ENCODE data around the gene TSHZ2.
"Not testable (repeated sequence)": the region's sequence is repeated elsewhere in the genome, so short reads cannot be mapped to it uniquely, and the experiment has no call there.

Gene TSHZ2

DNA sequence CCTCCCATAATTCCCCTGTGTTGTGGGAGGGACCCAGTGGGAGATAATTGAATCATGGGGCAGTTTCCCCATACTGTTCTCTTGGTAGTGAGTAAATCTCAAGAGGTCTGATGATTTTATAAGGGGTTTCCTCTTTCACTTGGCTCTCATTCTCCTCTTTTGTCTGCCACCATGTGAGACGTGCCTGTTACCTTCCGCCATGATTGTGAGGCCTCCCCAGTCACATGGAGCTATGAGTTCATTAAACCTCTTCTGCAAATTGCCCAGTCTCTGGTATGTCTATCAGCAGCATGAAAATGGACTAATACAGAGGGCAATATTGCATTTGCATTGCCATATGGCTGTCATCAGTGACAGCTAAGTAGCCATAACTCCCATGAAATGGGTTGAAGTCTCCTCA is 558.3 kb downstream of the TSHZ2 start:
- DNase-seq, result no peak

DNA sequence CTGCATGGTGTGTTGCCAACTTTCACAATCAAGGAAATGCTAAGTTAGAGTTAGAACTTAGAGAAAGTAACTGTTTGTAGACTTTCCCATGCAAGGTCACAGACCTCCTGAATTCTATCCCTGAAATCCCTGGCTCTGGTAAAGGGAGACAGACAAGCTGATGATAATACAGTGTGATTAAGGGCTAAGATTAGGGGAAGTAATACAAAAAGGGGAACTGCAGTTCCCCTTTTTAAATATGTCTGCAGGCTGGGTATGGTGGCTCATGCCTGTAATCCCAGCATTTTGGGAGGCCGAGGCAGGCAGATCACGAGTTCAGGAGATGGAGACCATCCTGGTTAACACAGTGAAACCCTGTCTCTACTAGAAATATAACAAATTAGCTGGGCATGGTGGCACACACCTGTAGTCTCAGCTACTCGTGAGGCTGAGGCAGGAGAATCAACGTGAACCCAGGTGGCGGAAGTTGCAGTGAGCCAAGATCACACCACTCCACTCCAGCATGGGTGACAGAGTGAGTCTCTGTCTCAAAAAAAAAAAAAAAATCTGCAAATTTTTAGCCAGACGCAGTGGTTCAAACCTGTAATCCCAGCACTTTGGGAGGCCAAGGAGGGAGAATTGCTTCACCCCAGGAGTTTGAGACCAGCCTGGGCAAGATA is 560.6 kb downstream of the TSHZ2 start:
- not testable (repeated sequence) for DNase-seq

DNA sequence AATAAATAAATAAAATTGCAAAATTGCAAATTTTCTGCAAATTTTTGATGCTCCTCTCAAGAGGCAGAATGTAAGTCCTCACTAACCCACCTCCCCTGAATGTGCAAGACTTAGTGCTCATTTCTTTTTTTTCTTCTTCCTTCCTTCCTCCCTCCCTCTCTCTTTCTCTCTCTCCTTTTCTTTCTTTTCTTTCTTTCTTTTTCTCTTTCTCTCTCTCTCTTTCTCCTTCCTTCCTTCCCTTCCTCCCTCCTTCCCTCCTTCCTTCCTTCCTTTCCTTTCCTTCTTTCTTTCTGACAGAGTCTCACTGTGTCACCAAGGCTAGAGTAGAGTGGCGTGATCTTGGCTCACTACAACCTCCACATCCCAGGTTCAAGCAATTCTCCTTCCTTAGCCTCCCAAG is 561.3 kb downstream of the TSHZ2 start:
- DNase-seq, result no peak

GRCh38 chr20:53534037-53534436 is 561.9 kb downstream of the TSHZ2 start:
- no peak for DNase-seq

DNA sequence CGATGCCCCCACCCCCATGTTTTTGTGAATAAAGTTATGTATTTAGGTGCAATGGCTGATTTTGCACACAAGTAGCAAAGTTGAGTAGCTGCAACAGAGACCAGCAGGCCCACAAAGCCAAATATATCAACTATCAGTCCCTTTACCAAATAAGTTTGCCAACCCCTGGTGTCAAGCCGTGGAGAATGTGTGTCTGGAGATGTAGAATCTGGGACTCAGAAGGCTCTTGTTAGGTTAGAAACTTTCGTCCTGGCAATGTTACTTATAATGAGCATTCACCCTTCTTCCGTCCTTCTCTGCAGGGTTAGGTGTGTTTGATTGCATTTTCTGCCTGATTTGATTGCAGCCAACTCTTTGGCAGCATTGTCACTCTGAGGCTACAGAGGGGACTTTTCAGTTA is 563.7 kb downstream of the TSHZ2 start:
- no peak for DNase-seq

DNA sequence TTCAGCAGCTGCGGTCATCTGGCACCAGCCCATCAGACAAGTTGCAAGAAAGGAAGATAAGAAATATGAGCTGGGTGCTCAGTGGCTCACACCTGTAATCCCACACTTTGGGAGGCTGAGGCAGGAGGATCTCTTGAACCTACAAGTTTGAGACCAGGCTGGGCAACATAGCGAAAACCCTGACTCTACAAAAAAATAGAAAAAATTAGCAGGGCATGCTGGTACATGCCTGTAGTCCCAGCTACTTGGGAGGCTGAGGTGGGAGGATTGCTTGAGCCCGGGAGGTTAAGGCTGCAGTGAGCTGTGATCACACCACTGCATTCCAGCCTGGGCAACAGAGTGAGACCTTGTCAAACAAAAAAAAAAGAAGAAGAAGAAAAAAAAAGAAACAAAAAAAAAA is 564.2 kb downstream of the TSHZ2 start:
- not testable (repeated sequence) for DNase-seq

- no peak for DNase-seq
Measured at GRCh38 chr20:53539516-53539915, 567.4 kb downstream of the TSHZ2 start.
